GM12891 (cell line): ENCODE measurements around the gene C19orf73.

Experiments used
- POLR2A ChIP-seq: IDR thresholded peaks from 2 replicates; pipeline ENCODE4 v1.6.1; 2011; ENCODE audit warnings: low read depth, low read length, control low read depth
- POLR2AphosphoS5 ChIP-seq: IDR thresholded peaks from 2 replicates; pipeline ENCODE4 v1.6.1; 2011; ENCODE audit warnings: low read depth, low read length, control low read depth
- SPI1 ChIP-seq: IDR thresholded peaks from 2 replicates; pipeline ENCODE4 v1.6.1; 2011; ENCODE audit warnings: low read depth, low read length, control low read depth

GRCh38 chr19:49165865-49166301 lies 46.9 kb upstream of the C19orf73 start:
- no peak for TF ChIP-seq POLR2AphosphoS5
- TF ChIP-seq POLR2A = no peak
- no peak for TF ChIP-seq SPI1
